Right atrium auricular region (tissue), 2 donors: ENCODE results near the gene DGKD. TPM values are rescaled to one million over a fixed set of nuclear protein-coding genes. Genes with fewer than 3 reads are reported as not detected.

Experiments used
- DNase-seq: peaks from one replicate; pipeline ENCODE4 v3.0.0-alpha.2; 2019; ENCODE audit warnings: low spot score
- H3K27ac ChIP-seq, 2 donors: fragments of 200-600 bp; sonication (generic); 1 replicate in 1 of 2; 2 replicates in 1 of 2; pipeline ENCODE4 v1.5.1; 2016 to 2019
- H3K27me3 ChIP-seq, 2 donors: fragments of 200-600 bp; sonication (generic); one replicate each; pipeline versions ENCODE4 v1.5.1 to v1.6.0; 2017 to 2019
- H3K36me3 ChIP-seq: fragments of 200-600 bp; sonication (generic); one replicate; pipeline ENCODE4 v1.5.1; 2016
- H3K4me1 ChIP-seq, 2 donors: fragments of 200-600 bp; sonication (generic); one replicate each; pipeline versions ENCODE4 v1.5.1 to v1.6.0; 2017 to 2019
- H3K4me3 ChIP-seq, 2 donors: fragments of 200-600 bp; sonication (generic); 1 replicate in 1 of 2; 2 replicates in 1 of 2; pipeline ENCODE4 v1.5.1; 2017 to 2019; ENCODE audit warnings: mild to moderate bottlenecking in 1 of 2, moderate library complexity in 1 of 2
- H3K9me3 ChIP-seq, 2 donors: fragments of 200-600 bp; sonication (generic); one replicate each; pipeline ENCODE4 v1.5.1; 2019
- total RNA-seq, 2 donors: library from RNA; depleted of rRNA; stranded (reverse); fragments of >200 nt; gene quantifications; one replicate each; pipeline ENCODE4 v1.1.0, GENCODE V29; 2016
- TF ChIP-seq, protein P1 (sequence below), 2 donors: fragments of 200-600 bp; sonication (generic); IDR thresholded peaks; one replicate each; pipeline ENCODE4 v1.5.1; 2019; ENCODE audit warnings: antibody characterized with exemption in 2 of 2

Gene DGKD
- total RNA-seq, 2 donors from 2014 or later, result 18.4 to 40.1 TPM

GRCh38 chr2:233460726-233461441 is 106.6 kb downstream of the DGKD start:
- no peaks in the 10 kb centered on the region for H3K9me3 ChIP-seq
- no peak for DNase-seq
- TF ChIP-seq, protein P1, sequence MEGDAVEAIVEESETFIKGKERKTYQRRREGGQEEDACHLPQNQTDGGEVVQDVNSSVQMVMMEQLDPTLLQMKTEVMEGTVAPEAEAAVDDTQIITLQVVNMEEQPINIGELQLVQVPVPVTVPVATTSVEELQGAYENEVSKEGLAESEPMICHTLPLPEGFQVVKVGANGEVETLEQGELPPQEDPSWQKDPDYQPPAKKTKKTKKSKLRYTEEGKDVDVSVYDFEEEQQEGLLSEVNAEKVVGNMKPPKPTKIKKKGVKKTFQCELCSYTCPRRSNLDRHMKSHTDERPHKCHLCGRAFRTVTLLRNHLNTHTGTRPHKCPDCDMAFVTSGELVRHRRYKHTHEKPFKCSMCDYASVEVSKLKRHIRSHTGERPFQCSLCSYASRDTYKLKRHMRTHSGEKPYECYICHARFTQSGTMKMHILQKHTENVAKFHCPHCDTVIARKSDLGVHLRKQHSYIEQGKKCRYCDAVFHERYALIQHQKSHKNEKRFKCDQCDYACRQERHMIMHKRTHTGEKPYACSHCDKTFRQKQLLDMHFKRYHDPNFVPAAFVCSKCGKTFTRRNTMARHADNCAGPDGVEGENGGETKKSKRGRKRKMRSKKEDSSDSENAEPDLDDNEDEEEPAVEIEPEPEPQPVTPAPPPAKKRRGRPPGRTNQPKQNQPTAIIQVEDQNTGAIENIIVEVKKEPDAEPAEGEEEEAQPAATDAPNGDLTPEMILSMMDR (IDR thresholded peaks at IDR 0.05), result no peak
- no peaks in the 10 kb centered on the region for H3K4me1 ChIP-seq
- H3K4me3 ChIP-seq, result no peak overlapping the region
- H3K27me3 ChIP-seq, result no peaks in the 10 kb centered on the region
- H3K27ac ChIP-seq, result no peak overlapping the region
- peaks cover 94% of the 10 kb centered on the region for H3K36me3 ChIP-seq

DNA sequence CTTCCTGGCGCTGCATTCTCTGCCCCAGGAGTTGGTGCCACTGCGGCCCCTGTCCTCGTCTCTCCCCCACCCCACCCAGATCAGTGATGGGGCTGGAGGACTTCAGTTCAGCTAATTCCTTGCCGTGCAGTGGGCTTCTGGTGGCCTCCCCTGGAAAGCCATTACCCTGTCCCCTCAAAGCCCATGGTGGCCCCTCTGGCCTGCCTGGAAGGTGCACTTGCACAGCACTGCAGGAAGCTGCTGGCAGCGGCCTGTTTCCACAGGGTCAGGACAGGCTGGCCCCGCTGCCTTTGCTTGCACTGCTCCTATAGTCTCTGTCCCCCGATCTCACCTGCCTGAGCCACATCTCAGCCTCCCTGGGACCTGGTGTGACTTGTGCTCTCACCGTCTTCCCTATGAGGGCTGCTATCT is 107.2 kb downstream of the DGKD start:
- TF ChIP-seq, protein P1 (IDR thresholded peaks at IDR 0.05), result no peak
- H3K27ac ChIP-seq, result no peak overlapping the region
- no peaks in the 10 kb centered on the region for H3K9me3 ChIP-seq
- H3K4me3 ChIP-seq, result no peak overlapping the region
- H3K36me3 ChIP-seq, result peaks cover 88% of the 10 kb centered on the region
- no peaks in the 10 kb centered on the region for H3K4me1 ChIP-seq
- no peak for DNase-seq
- H3K27me3 ChIP-seq, result no peaks in the 10 kb centered on the region

GRCh38 chr2:233462202-233462785 is 108.0 kb downstream of the DGKD start:
- TF ChIP-seq, protein P1 (IDR thresholded peaks at IDR 0.05), result no peak
- Histone ChIP-seq H3K4me1 (no peaks in the 10 kb centered on the region), H3K4me3 (no peak overlapping the region), H3K27ac (no peak overlapping the region), H3K27me3 (no peaks in the 10 kb centered on the region), H3K9me3 (no peaks in the 10 kb centered on the region), H3K36me3 (peaks cover 86% of the 10 kb centered on the region)
- DNase-seq, result no peak

DNA sequence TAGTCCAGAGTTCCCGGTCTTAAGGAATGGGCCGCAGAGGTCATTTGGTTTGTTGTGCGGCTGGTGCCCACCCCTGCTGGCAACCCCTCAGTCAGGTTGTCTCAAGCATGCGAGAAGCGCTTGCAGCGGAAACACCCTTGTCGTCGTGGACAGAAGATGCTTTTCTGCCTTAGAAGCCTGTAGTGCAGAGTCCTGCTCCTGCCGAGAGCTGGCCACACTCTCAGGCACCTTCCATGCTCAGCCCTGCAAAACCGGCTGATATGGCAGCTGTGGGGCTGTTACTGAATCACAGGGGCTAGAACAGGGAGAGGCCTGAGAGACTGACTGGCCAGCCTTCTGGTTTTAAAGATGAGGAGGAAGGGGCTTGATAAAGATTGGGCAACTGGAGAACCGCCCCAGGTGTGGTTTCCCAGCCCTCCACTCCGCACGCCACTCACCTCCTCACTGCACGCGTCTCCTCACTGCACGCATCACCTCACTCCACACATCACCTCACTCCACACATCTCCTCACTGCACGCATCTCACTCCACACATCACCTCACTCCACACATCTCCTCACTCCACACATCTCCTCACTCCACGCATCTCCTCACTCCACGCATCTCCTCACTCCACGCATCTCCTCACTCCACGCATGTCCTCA is 108.7 kb downstream of the DGKD start:
- no peaks in the 10 kb centered on the region for H3K27me3 ChIP-seq
- H3K9me3 ChIP-seq, result no peaks in the 10 kb centered on the region
- H3K4me3 ChIP-seq, result no peak overlapping the region
- no peak for DNase-seq
- peaks cover 86% of the 10 kb centered on the region for H3K36me3 ChIP-seq
- H3K4me1 ChIP-seq, result no peaks in the 10 kb centered on the region
- no peak overlapping the region for H3K27ac ChIP-seq
- TF ChIP-seq, protein P1 (IDR thresholded peaks at IDR 0.05), result no peak

GRCh38 chr2:233463586-233463985 is 109.3 kb downstream of the DGKD start:
- Histone ChIP-seq H3K27ac (no peak overlapping the region), H3K36me3 (peaks cover 86% of the 10 kb centered on the region), H3K4me3 (no peak overlapping the region), H3K9me3 (no peaks in the 10 kb centered on the region), H3K4me1 (no peaks in the 10 kb centered on the region), H3K27me3 (no peaks in the 10 kb centered on the region)
- TF ChIP-seq, protein P1 (IDR thresholded peaks at IDR 0.05), result no peak
- no peak for DNase-seq
